Stimulated activated CD8-positive, alpha-beta memory T cell treated with anti-CD3 and anti-CD28 coated beads, Interleukin-12 subunit alpha, Interleukin-12 subunit beta, amount 100 ng/mL, for 24 hours (primary cell): ENCODE results near the gene B3GALNT2.

Experiments used
- DNase-seq: peaks from one replicate; pipeline ENCODE4 v3.0.0-alpha.2; 2020; ENCODE audit errors: extremely low read depth

B3GALNT2 gene

GRCh38 chr1:235409042-235409820 lies 95.0 kb downstream of the B3GALNT2 start:
- no peak for DNase-seq

GRCh38 chr1:235408503-235408960 lies 95.7 kb downstream of the B3GALNT2 start:
- no peak for DNase-seq

GRCh38 chr1:235407419-235407818 lies 96.8 kb downstream of the B3GALNT2 start:
- no peak for DNase-seq

- DNase-seq: no peak
Measured at GRCh38 chr1:235404190-235404589, 100.1 kb downstream of the B3GALNT2 start.

GRCh38 chr1:235403593-235403992 lies 100.7 kb downstream of the B3GALNT2 start:
- no peak for DNase-seq

GRCh38 chr1:235402457-235403200 lies 101.6 kb downstream of the B3GALNT2 start:
- DNase-seq: no peak

GRCh38 chr1:235401251-235401650 lies 103.0 kb downstream of the B3GALNT2 start:
- no peak for DNase-seq
